ENCODE results near the gene HMGB4. TPM values are rescaled to one million over a fixed set of nuclear protein-coding genes. Genes with fewer than 3 reads are reported as not detected.

Gene HMGB4
- total and polyA plus RNA-seq, 2 of the 4 experiments (the other 2 are of a cell fraction), result not detected

DNA sequence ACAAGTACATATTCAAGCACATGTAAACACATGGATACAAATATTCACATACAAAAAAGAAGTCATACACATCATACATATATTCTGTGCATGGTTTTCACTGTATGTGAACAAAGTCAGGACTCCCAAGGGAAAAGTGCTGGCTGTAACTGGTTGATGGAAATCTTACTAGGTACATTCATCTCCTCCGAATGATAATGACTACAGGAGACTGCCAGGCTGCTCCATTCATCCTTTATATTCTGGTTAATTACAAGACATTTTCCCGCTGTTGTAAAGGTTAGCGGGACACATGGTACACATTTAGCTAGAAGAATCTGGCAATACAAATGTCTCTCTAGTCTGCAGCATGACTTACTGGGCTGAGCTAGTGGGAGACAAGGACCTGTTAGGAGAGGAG, 26.2 kb upstream of the HMGB4 start:
- no peak overlapping the region for H3K4me2 ChIP-seq (ENCODE audit: low read depth, low read length)
- ChIA-PET CTCF (no interaction called here), POLR2A (ENCODE audit: unreplicated experiment) (no interaction called here)
- intact Hi-C loops (cut with micrococcal nuclease) (no loop called here), dilution Hi-C loops (cut with HindIII; ENCODE audit: low sequenced_read_pairs, unreplicated experiment) (no loop called here), in situ Hi-C loops (cut with MboI; ENCODE audit: low sequenced_read_pairs) (no loop called here)
- H3K4me3 ChIP-seq (ENCODE audit: insufficient read depth, low read depth, low read length), result no peak overlapping the region
- TF ChIP-seq CHD1 (IDR thresholded peaks at IDR 0.05; ENCODE audit: low read depth, low read length), result no peak
- TF ChIP-seq MAZ (IDR thresholded peaks at IDR 0.05; ENCODE audit: borderline replicate concordance, low read depth, low read length), result no peak
- no peak for TF ChIP-seq MAFK (IDR thresholded peaks at IDR 0.05; ENCODE audit: low read depth, low read length)
- no peak for TF ChIP-seq MXI1 (IDR thresholded peaks at IDR 0.05; ENCODE audit: borderline replicate concordance, low read depth, low read length)
- TF ChIP-seq POLR2A (IDR thresholded peaks at IDR 0.05; ENCODE audit: low read depth, low read length), result no peak
- no peak for TF ChIP-seq BHLHE40 (IDR thresholded peaks at IDR 0.05; ENCODE audit: low read depth, low read length)
- no peak for TF ChIP-seq CTCF (conservative IDR thresholded peaks at IDR 0.05; ENCODE audit: low read depth, low read length)
- no peak for TF ChIP-seq RAD21 (IDR thresholded peaks at IDR 0.05; ENCODE audit: low read length)
- TF ChIP-seq CEBPB (IDR thresholded peaks at IDR 0.05; ENCODE audit: low read depth, low read length), result no peak
- TF ChIP-seq NFE2L2 (IDR thresholded peaks at IDR 0.05; ENCODE audit: low read depth, low read length), result no peak
- TF ChIP-seq, protein P1, sequence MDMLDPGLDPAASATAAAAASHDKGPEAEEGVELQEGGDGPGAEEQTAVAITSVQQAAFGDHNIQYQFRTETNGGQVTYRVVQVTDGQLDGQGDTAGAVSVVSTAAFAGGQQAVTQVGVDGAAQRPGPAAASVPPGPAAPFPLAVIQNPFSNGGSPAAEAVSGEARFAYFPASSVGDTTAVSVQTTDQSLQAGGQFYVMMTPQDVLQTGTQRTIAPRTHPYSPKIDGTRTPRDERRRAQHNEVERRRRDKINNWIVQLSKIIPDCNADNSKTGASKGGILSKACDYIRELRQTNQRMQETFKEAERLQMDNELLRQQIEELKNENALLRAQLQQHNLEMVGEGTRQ (IDR thresholded peaks at IDR 0.05; ENCODE audit: low read depth, low read length), result no peak
- TF ChIP-seq RCOR1 (IDR thresholded peaks at IDR 0.05; ENCODE audit: insufficient replicate concordance, low read length), result no peak
- TF ChIP-seq, protein P2, sequence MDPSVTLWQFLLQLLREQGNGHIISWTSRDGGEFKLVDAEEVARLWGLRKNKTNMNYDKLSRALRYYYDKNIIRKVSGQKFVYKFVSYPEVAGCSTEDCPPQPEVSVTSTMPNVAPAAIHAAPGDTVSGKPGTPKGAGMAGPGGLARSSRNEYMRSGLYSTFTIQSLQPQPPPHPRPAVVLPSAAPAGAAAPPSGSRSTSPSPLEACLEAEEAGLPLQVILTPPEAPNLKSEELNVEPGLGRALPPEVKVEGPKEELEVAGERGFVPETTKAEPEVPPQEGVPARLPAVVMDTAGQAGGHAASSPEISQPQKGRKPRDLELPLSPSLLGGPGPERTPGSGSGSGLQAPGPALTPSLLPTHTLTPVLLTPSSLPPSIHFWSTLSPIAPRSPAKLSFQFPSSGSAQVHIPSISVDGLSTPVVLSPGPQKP (IDR thresholded peaks at IDR 0.05; ENCODE audit: borderline replicate concordance, low read depth, low read length), result no peak
- H3K4ac ChIP-seq (ENCODE audit: low read depth, low read length), result no peak overlapping the region
- H3K56ac ChIP-seq (ENCODE audit: extremely low read depth, insufficient read depth, low read length), result no peak overlapping the region
- H3K4me1 ChIP-seq (ENCODE audit: control insufficient read depth, insufficient read depth, low read length), result no peaks in the 10 kb centered on the region
- no peak overlapping the region for H2AK9ac ChIP-seq (replicated peaks; ENCODE audit: low read depth, low read length, poor library complexity)
- H3K36me3 ChIP-seq (ENCODE audit: control insufficient read depth, insufficient read depth, low read length), result no peaks in the 10 kb centered on the region
- no peak overlapping the region for H4K91ac ChIP-seq (ENCODE audit: insufficient read depth, low read depth, low read length)
- no peak overlapping the region for H4K8ac ChIP-seq (ENCODE audit: low read depth in 2 of 2, low read length in 2 of 2)
- no peaks in the 10 kb centered on the region for H4K20me1 ChIP-seq (ENCODE audit: insufficient read depth, low read length)
- no peak overlapping the region for H2AFZ ChIP-seq (replicated peaks; ENCODE audit: low read length, poor library complexity)
- no TSS peak for BruUV-seq (replicated peaks)
- no peak overlapping the region for H2BK15ac ChIP-seq (ENCODE audit: low read depth, low read length)
- H3K9me3 ChIP-seq (ENCODE audit: control insufficient read depth, insufficient read depth, low read length), result 0 out of 2 replicates have a peak, but pooled peaks cover 4% of the 10 kb centered on the region
- H2BK20ac ChIP-seq (ENCODE audit: low read depth, low read length), result no peak overlapping the region
- no peak for ATAC-seq (ENCODE audit: low read depth)
- WGBS, 2 experiments (ENCODE audit: extremely low coverage in 2 of 2, insufficient read length in 1 of 2), result no CpG with 5 or more reads among the region's 3 CpGs
- no peak overlapping the region for H3K14ac ChIP-seq (replicated peaks; ENCODE audit: low read depth, low read length)
- H2BK120ac ChIP-seq (ENCODE audit: low read depth, low read length), result no peak overlapping the region
- DNase-seq, result no peak
- no peak overlapping the region for H2AK5ac ChIP-seq (ENCODE audit: low read depth, low read length)
- H3K18ac ChIP-seq (ENCODE audit: low read depth, low read length), result no peak overlapping the region
- no peak overlapping the region for H3K23ac ChIP-seq (ENCODE audit: low read depth, low read length)
- H3K9ac ChIP-seq (ENCODE audit: low read depth, low read length), result no peak overlapping the region
- no peak overlapping the region for H4K5ac ChIP-seq (ENCODE audit: low read depth, low read length)
- no peaks in the 10 kb centered on the region for H3K79me1 ChIP-seq (ENCODE audit: low read depth in 1 of 2, low read length in 2 of 2)
- H3K27me3 ChIP-seq (ENCODE audit: control insufficient read depth, insufficient read depth, low read length), result no peaks in the 10 kb centered on the region
- no peak overlapping the region for H3K27ac ChIP-seq (ENCODE audit: insufficient read depth, low read length)
- H3K9me1 ChIP-seq (ENCODE audit: insufficient read depth, low read length), result no peaks in the 10 kb centered on the region
- H2BK5ac ChIP-seq (ENCODE audit: low read depth, low read length, poor library complexity, severe bottlenecking), result no peak overlapping the region
